NCI-H460 (cell line): ENCODE data around the gene PERP. TPM values are rescaled to one million over a fixed set of nuclear protein-coding genes. Genes with fewer than 3 reads are reported as not detected.
"Not testable (repeated sequence)": the region's sequence is repeated elsewhere in the genome, so short reads cannot be mapped to it uniquely, and the experiment has no call there.

Source experiments
- DNase-seq: peaks from one replicate; pipeline ENCODE4 v3.0.0-alpha.2; 2016; ENCODE audit warnings: low read depth; ENCODE audit errors: extremely low read depth
- total RNA-seq: library from RNA; depleted of rRNA; stranded (reverse); fragments of >200 nt; shearing (Covaris generic); gene quantifications from 2 replicates; pipeline ENCODE4 v1.2.3, GENCODE V29; 2014

Gene PERP
- total RNA-seq, 1 experiment from 2014 or later = 87.1 TPM

DNA sequence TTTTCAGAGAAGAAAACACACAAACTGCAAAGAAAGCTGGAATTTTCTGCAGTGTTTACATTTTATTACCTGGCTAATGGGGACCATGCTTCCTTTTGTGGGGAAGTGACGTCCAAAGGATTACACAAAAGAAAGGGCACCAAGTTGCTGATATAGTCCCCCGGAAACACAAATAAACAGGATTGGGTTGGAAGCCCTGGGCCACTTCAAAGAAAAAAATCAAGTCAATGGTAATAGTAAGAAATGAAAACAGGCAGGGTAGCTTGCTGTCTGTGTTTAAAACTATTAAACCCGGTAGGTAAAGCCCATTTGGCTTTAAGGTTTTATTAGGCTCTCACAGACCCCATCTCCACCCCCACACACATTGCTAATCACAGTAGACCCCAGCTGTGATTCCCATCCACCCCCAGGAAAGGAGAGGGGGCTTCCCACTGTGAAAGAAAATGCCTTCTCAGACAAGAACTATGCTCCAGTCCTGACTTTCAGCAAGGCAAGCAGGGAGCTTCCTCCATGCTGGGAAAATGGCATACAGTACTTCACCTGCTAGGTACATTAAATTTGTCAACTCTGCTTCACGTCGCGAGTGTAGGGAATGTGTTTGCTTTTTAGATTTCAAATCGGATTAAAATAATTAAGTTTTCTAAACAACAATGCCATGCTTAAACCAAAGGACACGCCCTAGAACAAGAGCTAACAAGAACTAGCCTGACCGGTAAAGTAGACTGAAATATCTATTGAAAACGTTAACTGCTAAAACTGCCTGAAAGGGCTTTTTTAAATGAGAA, 1.1 kb downstream of the PERP start:
- DNase-seq = no peak

DNA sequence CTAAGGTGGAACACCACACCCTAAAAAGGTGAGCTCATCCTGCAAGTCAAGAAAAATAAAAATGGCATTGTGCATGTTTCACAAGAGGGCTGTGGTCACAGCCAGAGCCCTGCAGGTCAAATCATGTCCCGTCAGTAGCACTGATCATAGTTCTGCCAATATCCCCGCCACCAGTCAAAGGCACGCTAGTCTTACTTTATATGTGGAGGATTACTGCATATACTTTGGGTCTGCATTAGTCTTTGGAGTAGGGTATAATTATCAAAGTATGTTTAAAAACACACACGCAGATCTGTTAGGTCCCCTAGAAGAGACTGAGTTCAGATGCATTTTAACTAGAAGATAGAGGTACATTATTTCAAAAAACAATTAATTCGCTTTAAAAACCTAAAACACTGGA, 1.8 kb downstream of the PERP start:
- DNase-seq = no peak

DNA sequence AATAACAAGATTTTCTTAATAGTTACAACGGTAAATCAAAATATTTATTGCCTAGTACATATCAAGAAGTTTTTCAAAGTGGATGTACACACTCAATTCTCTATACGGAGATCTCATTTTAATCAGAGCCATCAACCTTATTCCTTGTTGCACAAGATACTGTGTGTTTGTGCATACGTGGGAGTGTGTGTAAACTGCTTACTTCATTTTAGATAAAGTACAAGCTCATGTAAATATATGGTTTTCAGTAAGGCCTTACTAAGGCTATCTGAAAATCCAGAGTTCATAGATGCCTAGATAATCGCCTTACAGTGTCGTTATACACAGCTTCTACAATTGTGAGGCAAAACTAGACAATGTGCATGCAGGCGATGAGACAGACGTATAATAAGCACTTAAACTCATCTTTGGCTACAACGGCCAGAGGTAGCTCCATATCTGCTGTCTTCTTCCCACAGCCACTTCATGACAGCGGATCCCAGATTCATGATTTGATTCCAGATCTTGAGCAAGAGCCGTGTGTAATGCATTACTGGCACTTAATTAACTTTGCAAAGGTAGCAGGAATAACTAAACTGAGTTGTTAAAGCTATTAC, 2.5 kb downstream of the PERP start:
- no peak for DNase-seq

DNA sequence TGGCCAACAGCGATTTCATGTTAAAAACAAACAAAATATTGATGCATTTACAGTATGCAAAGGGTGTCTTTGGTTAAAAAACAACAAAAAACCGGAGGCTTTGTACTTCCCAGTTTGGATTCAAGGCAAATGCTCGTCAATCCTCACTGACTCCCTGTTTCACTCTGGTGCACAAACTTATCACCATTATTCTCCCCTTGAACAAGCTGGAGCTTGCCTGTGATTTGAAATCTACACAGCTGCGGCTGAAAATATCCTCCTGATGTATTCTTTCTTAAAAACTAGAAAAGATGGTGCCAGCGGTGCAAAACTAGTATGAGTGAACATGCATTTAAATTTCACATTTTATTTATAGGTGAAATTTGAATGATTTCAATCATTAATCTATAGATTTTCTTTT, 3.3 kb downstream of the PERP start:
- no peak for DNase-seq

DNA sequence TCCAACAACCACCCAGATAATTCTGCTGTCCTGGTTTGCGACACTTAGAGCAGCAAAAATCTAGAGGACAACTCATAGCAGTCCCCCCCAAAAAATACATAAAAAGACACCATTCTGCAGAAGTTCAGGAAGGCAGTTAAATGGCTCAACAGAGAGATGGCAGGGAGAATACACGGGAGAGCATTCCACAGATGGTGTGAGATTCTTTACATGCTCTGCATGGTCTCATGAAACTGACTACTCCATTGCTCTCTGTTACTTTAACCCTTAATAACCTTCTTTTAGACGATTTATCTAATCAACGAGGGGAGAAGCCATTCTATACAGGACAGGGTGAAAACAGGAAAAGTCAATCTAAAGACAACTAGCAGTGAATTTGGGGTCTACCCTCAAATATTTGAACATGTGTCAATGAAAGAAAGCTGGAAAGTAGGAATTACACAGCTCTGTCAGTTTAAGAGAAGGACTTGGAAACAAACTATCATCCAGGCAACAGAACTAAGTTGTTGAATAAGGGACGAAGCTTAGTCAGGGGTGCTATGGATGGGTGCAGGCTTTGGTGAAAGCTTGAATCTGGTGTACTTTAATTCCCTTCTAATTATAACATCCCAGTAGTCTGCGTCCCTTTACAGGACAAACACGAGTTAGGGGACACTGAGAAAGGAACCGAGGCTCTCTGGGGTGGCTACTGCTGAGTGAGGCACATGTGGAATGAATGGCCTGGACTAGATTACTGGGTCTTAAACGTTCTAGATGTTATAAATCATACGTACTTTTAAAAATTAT, 5.1 kb downstream of the PERP start:
- DNase-seq = no peak

DNA sequence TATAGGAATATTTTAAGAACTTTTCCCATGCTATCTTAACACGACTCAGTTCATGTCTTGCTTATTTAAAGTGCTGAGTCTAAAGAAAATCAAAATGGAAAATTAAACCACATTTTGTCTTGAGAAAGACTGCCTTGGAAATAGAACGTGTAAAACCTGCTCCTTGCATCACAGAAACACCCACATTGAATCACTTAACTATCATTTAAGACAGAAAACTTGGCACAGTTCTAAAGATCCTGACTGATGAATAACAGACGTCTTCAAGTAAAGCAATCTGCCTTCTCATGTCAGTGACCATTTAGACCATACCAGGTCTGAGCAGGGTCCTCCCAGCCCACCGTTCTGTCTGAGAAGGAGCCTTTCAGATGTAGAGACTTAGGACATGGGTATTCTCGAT, 7.4 kb downstream of the PERP start:
- DNase-seq = no peak

DNA sequence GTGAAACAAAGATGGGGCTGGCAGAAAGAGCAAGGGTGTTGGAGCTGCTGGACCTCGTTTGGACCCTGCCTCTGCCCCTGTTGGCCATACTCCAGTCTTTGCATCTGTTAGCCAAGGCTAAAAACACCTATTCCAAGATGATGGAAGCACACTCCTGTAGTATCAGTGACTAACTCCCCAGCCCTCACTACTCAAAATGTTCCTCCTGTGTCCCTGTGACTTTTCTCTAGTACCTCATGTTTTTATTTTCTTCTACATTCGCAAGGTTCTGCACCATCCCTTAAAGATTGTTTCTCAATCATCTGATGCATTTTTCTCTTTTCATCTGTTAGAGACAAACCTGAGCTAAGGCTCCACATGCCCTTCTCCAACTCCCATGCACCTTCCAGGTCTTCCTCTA, 8.9 kb downstream of the PERP start:
- DNase-seq = no peak

DNA sequence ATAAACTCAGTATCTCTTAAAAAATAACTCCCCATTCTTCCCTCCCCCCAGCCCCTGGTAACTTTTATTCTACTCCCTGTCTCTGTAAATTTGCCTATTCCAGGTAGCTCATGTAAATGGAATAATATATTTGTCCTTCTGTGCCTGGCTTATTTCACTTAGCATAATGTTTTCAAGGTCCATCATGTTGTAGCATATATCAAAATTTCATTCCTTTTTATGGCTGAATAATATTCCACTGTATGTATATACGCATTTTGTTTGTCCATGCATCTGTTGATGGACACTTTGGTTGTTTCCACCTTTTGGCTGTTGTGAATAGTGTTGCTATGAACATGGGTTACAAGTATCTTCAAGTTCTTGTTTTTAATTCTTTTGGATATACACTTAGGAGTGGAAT, 13.0 kb downstream of the PERP start:
- no peak for DNase-seq

DNA sequence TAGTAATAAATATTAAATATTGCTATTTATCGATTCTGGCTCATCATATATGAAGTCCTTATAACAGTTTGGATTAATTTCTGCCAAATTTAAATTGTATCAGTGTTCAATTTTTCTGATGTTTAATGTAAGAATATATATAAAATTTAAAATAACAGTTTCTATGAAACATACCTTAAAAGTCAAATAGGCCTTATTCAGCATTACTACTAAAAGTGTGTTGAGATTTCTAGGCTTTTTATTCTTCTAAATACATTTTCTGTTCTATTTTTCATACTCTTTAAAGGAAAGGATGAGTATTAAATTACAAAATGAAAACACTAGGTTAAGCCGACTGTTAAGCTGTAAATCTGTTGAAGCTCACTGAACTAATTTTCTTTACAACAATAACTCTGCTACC, 13.6 kb downstream of the PERP start:
- no peak for DNase-seq

DNA sequence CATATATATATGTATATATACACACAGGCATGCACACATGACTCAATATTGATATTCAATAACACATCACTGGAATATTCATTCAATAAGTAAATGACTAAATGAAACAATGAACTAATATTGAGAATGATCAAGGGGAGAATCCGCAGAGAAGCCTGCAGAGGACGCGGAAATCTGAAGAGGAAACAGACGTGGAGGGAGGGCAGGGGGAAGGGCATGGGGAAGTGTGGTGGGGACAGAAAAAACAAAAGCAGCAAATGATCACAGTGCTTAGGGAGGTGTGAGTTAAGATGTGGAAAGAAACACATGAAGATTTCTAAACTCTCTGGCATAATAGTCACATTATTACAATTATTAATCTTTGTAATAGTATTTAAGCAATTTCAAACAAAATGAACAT, 14.5 kb downstream of the PERP start:
- DNase-seq = no peak

DNA sequence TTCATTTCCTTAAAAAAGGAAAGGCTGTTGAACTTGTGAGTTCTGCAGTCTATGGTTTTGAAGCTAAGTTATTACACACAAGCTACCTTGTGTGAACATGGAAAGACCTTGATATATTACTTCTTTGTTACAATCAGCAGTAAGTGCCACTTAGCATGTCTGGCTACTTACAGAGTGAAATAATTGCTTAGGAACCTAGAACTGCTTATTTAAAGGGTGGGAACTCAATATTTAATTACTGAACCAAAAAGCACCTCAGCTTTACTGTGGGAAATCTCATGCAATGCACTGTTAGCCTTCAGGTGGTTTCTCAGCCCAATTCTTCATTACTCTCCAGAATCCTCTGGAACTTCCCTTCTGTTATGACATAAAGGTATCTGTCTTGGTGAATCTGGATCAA, 17.9 kb downstream of the PERP start:
- DNase-seq = no peak

DNA sequence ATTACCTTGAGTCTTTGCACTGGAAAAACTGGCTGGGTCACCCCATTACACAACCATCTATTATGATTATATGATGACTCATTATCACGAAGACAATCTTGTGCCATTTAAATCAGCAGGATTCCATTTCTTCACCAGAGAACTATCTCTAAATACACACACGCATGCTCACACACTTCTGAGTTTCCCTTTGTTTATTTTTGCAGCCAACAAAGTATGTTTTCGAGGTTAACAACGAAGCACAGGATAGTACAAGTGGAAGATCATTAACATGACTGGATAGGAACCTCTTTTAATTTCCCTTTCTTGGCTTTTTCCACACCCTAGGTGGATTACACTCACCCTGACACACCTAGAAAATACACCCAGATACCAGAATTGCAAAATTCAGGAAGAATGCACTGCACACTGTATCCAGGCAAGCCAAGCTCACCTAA, 18.9 kb downstream of the PERP start:
- DNase-seq = peak; percentile 61

DNA sequence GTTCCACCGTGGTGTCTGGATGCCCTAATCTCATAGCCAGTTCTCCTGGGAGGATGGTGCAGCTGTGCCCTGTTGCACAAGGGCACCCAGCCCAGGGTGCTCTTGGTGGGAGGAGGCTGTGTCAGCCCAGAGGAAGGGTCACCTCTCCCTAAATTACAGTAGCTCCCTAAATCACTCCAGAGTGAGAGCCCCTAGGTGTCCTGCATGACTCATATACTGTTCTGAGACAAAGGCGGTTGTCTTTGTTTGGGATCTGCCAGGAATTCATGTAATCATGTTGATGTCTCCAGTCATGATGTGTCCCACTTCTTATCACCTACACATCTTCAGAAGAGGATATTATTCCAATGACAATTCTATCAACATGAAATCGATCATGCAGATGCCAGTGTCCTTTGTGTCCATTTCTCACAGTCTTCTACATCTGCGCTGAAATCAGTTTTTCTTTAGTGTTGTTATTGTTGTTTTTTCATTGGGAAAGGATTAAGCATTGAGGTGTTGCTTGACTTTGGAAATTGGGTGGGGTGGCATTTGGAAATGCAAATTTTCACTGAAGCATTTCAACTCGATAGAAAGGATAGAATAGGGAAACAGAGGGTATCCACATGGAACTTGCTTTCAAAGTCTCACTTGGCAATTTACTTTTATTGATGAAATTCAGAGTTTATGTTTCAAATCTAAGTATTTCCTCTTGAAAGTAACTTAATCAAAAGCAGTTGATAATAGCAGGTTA, 19.5 kb downstream of the PERP start:
- no peak for DNase-seq

DNA sequence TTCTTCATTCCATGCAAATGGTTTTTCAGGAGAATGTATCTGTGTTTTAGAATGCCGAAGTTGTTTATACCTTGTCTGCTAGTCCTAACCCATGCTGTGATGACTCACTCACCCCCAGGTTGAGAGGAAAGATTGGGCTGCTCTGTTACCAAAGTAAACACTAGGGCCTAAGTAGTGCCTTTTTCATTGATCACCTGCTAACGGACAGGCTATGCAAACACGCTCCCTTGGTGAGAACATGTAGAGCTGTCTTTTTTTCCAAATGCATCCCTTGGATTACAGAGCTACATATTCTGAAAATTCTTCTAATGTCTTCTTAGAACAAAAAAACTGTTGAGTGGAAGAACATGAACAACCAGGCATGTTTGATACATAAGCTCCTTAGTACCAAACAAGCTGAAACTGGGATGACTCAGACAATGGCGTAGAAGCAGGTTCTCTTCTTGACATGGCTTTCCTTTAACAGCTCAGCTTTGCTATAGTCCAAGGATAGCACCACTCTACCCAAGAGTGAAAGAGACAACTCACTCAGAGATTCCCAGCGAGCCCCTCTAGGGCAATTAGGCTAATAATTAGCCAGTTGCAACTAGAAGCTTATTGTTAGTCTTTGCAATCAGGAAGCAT, 20.5 kb downstream of the PERP start:
- no peak for DNase-seq

DNA sequence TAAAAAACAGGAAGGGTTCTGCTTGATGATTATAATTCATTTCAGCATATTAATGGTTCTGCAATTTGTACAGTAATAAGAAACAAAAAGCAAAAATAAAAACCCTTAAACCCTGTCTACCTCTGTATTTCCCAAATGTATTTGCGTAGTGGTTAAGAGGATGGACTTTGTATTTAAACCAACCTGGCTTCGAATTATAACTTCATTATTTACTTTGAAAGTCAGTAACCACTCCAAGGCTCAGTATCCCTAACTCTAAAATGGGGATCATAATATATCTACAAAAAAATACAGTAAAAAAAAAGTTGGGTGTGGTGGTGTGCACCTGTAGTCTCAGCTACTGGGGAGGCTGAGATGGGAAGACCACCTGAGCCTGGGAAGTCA, 21.4 kb downstream of the PERP start:
- DNase-seq = no peak

DNA sequence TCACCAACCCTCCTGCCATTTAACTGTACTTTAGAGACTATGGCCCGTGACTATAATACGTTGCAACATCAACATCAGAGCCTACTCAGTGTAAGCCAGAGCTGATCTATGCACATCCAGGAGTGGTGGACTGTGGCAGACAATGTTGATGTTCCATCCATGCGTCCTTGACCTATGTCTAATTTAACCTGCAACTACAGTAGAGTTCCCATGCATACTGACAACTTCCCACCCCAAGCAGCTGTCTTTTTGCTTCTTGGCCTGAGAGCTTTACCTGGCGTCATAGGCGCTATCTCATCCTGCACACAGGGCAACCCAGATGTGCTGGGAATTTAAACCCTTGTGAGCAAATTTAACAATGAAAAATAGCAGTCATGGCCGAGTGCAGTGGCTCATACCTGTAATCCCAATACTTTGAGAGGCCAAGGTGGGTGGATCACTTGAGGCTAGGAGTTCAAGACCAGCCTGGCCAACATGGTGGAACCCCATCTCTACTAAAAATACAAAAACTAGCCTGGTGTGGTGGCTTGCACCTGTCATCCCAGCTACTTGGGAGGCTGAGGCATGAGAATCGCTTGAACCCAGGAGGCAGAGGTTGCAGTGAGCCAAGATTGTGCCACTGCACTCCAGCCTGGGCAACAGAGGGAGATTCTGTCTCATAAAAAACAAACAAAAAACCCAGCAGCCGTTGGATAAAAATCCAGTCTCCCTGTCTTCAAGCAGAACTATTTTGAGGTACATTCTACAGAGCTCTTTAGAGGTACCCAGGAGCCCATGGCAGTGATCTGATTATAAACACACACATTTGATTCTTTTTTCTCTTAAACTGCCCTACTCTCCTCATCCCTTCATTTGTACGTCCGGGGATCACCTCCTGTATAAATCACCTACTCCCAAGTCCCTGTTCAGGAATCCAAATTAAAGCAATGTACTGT, 22.0 kb downstream of the PERP start:
- no peak for DNase-seq

DNA sequence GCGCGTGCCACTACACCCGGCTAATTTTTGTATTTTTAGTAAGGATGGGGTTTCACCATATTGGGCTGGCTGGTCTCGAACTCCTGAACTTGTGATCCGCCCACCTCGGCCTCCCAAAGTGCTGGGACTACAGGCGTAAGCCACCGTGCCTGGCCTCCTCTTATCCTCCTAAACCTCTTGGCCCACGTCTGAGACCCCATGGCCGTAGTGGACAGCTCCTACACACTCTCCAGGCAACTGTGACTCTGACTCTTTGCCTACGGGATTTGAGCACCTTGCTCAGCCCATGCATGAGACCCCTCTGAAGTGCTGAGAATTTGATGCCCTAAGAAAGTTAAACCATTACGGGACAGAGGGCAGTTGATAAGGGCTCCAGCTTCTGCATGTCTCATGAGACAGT, 25.0 kb downstream of the PERP start:
- DNase-seq = no peak

DNA sequence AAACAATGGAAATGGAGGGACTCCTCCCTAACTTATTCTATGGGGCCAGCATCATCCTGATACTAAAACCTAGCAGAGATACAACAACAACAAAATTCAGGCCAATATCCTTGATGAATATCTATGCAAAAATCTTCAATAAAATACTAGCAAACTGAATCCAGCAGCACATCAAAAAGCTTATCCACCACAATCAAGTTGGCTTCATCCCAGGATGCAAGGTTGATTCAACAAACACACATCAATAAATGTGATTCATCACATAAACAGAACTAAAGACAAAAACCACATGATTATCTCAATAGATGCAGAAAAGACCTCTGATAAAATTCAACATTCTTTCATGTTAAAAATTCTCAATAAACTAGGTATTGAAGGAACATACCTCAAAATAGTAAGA, 27.7 kb downstream of the PERP start:
- DNase-seq = not testable (repeated sequence)

DNA sequence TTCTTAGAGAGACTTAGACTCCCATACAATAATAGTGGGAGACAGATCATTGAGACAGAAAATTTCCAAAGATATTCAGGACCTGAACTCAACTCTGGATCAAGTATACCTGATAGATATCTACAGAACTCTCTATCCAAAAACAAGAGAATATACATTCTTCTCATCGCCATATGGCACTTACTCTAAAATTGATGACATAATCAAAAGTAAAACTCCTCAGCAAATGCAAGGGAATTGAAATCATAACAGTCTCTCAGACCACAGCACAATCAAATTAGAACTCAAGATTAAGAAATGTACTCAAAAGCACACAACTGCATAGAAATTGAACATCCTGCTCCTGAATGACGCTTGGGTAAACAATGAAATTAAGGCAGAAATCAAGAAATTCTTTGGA, 28.7 kb downstream of the PERP start:
- no peak for DNase-seq

DNA sequence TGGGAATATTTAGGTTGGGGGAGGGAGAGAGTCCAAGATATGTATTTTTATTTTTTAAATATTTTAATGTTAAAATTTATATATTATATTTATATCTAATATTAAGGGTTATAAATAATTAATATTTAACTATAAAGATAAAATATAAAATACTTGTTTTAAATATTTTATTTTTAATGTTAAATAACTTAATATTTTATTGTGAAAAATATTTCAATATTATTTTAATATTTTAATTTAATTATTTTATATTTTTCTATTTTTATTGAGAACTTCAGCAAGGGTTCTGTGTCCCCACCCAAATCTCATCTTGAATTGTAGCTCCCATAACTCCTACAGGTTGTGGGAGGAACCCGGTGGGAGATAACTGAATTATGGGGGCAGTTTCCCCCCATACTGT, 34.0 kb downstream of the PERP start:
- DNase-seq = no peak
